Neural progenitor cell (in vitro differentiated cells): ENCODE data around the gene CETP. TPM values are rescaled to one million over a fixed set of nuclear protein-coding genes. Genes with fewer than 3 reads are reported as not detected.

ENCODE experiments used
- DNase-seq: peaks from one replicate; pipeline ENCODE4 v3.0.0-alpha.2; 2016; ENCODE audit warnings: low spot score
- H2AFZ ChIP-seq: fragments of 200-600 bp; sonication (generic); replicated peaks from 2 replicates; pipeline ENCODE4 v1.6.1; 2016; ENCODE audit warnings: antibody characterized with exemption
- H3F3A ChIP-seq: fragments of 200-600 bp; sonication (generic); 2 replicates; pipeline ENCODE4 v1.6.1; 2016; ENCODE audit warnings: antibody characterized with exemption, low read depth
- H3K27ac ChIP-seq: fragments of 200-600 bp; sonication (generic); 2 replicates; pipeline ENCODE4 v1.5.1; 2016; ENCODE audit warnings: mild to moderate bottlenecking
- H3K27me3 ChIP-seq: fragments of 200-600 bp; sonication (generic); 2 replicates; pipeline ENCODE4 v1.6.1; 2016; ENCODE audit warnings: mild to moderate bottlenecking, moderate library complexity
- H3K36me3 ChIP-seq: fragments of 200-600 bp; sonication (generic); 2 replicates; pipeline ENCODE4 v1.5.1; 2016
- H3K4me1 ChIP-seq: fragments of 200-600 bp; sonication (generic); 2 replicates; pipeline ENCODE4 v1.6.1; 2016; ENCODE audit warnings: mixed run types
- H3K4me2 ChIP-seq: fragments of 200-600 bp; sonication (generic); 2 replicates; pipeline ENCODE4 v1.6.1; 2016
- H3K4me3 ChIP-seq: fragments of 200-600 bp; sonication (generic); 2 replicates; pipeline ENCODE4 v1.5.1; 2016
- H3K79me2 ChIP-seq: fragments of 200-600 bp; sonication (generic); 2 replicates; pipeline ENCODE4 v1.6.1; 2016; ENCODE audit warnings: low read depth
- H3K9ac ChIP-seq: fragments of 200-600 bp; sonication (generic); 2 replicates; pipeline ENCODE4 v1.6.1; 2016
- H3K9me3 ChIP-seq: fragments of 200-600 bp; sonication (generic); 2 replicates; pipeline ENCODE4 v1.5.1; 2016; ENCODE audit warnings: low read depth
- H4K20me1 ChIP-seq: fragments of 200-600 bp; sonication (generic); 2 replicates; pipeline ENCODE4 v1.6.1; 2016; ENCODE audit warnings: low read depth
- H3K27ac Mint-ChIP-seq: 3 replicates; pipeline ENCODE4 v1.8.0; 2021; ENCODE audit warnings: mixed read lengths
- H3K27me3 Mint-ChIP-seq: 2 replicates; pipeline ENCODE4 v1.8.0; 2022; ENCODE audit warnings: low read depth, mild to moderate bottlenecking, inconsistent platforms, moderate library complexity, mixed read lengths; ENCODE audit not compliant: insufficient read depth
- H3K36me3 Mint-ChIP-seq: 3 replicates; pipeline ENCODE4 v1.8.0; 2021; ENCODE audit warnings: mixed read lengths
- H3K4me1 Mint-ChIP-seq: 3 replicates; pipeline ENCODE4 v1.8.0; 2021; ENCODE audit warnings: mixed read lengths
- H3K4me3 Mint-ChIP-seq: 3 replicates; pipeline ENCODE4 v1.8.0; 2021; ENCODE audit warnings: mild to moderate bottlenecking, moderate library complexity, mixed read lengths
- H3K9me3 Mint-ChIP-seq: 3 replicates; pipeline ENCODE4 v1.8.0; 2020; ENCODE audit warnings: mixed read lengths
- CTCF ChIP-seq: fragments of 200-600 bp; sonication (generic); IDR thresholded peaks from 2 replicates; pipeline ENCODE4 v1.5.1; 2017; ENCODE audit warnings: antibody characterized with exemption, mild to moderate bottlenecking
- EZH2 ChIP-seq: fragments of 200-600 bp; sonication (generic); IDR thresholded peaks from 2 replicates; pipeline ENCODE4 v1.6.1; 2017; ENCODE audit warnings: antibody characterized with exemption, mild to moderate bottlenecking, moderate library complexity
- EZH2phosphoT487 ChIP-seq: fragments of 200-600 bp; sonication (generic); IDR thresholded peaks from 2 replicates; pipeline ENCODE4 v1.6.1; 2017; ENCODE audit warnings: antibody characterized with exemption
- total RNA-seq: library from RNA; depleted of rRNA; stranded (reverse); fragments of >200 nt; gene quantifications from 2 replicates; pipeline ENCODE4 v1.2.3, GENCODE V29; 2015; ENCODE audit warnings: low replicate concordance

CETP gene
- total RNA-seq, 1 donor from 2014 or later: 0.28 TPM

GRCh38 chr16:56947604-56947995 is 14.2 kb upstream of the CETP start:
- Histone ChIP-seq H3K79me2 (no peaks in the 10 kb centered on the region), H4K20me1 (no peaks in the 10 kb centered on the region), H3K27me3 (no peaks in the 10 kb centered on the region), H3K9ac (no peak overlapping the region), H3K4me2 (no peak overlapping the region), H3K9me3 (no peaks in the 10 kb centered on the region), H3K4me1 (no peaks in the 10 kb centered on the region), H3K4me3 (no peak overlapping the region), H3K36me3 (no peaks in the 10 kb centered on the region), H2AFZ (no peak overlapping the region), H3F3A (no peaks in the 10 kb centered on the region), H3K27ac (no peak overlapping the region)
- peaks cover 6% of the 10 kb centered on the region for H3K36me3 Mint-ChIP-seq
- H3K4me1 Mint-ChIP-seq: peaks cover 6% of the 10 kb centered on the region
- H3K27me3 Mint-ChIP-seq: peaks cover 8% of the 10 kb centered on the region
- H3K9me3 Mint-ChIP-seq: no peaks in the 10 kb centered on the region
- no peak overlapping the region for H3K27ac Mint-ChIP-seq
- TF ChIP-seq EZH2 (no peak), CTCF (no peak), EZH2phosphoT487 (no peak)
- H3K4me3 Mint-ChIP-seq: no peak overlapping the region
- DNase-seq: no peak

GRCh38 chr16:56948234-56948633 is 13.5 kb upstream of the CETP start:
- Mint-ChIP-seq H3K4me3 (no peak overlapping the region), H3K27me3 (peaks cover 10% of the 10 kb centered on the region), H3K36me3 (no peaks in the 10 kb centered on the region), H3K27ac (no peak overlapping the region), H3K9me3 (no peaks in the 10 kb centered on the region), H3K4me1 (peaks cover 6% of the 10 kb centered on the region)
- Histone ChIP-seq H3K4me3 (no peak overlapping the region), H2AFZ (no peak overlapping the region), H3K79me2 (no peaks in the 10 kb centered on the region), H4K20me1 (no peaks in the 10 kb centered on the region), H3K9ac (no peak overlapping the region), H3K4me2 (no peak overlapping the region), H3K27me3 (no peaks in the 10 kb centered on the region), H3K27ac (no peak overlapping the region), H3K4me1 (no peaks in the 10 kb centered on the region), H3K9me3 (no peaks in the 10 kb centered on the region), H3F3A (no peaks in the 10 kb centered on the region), H3K36me3 (no peaks in the 10 kb centered on the region)
- TF ChIP-seq CTCF: no peak
- no peak for TF ChIP-seq EZH2
- no peak for TF ChIP-seq EZH2phosphoT487
- no peak for DNase-seq

GRCh38 chr16:56950051-56950450 is 11.7 kb upstream of the CETP start:
- Mint-ChIP-seq H3K27ac (no peak overlapping the region), H3K4me3 (no peak overlapping the region), H3K36me3 (no peaks in the 10 kb centered on the region), H3K9me3 (no peaks in the 10 kb centered on the region), H3K4me1 (peaks cover 6% of the 10 kb centered on the region), H3K27me3 (peaks cover 10% of the 10 kb centered on the region)
- no peaks in the 10 kb centered on the region for H3K4me1 ChIP-seq
- H3K9ac ChIP-seq: no peak overlapping the region
- TF ChIP-seq EZH2 (no peak), EZH2phosphoT487 (no peak), CTCF (no peak)
- no peaks in the 10 kb centered on the region for H3K27me3 ChIP-seq
- no peak overlapping the region for H3K4me3 ChIP-seq
- no peaks in the 10 kb centered on the region for H3K9me3 ChIP-seq
- no peaks in the 10 kb centered on the region for H3K79me2 ChIP-seq
- DNase-seq: no peak
- no peak overlapping the region for H3K4me2 ChIP-seq
- no peak overlapping the region for H2AFZ ChIP-seq
- H3F3A ChIP-seq: no peaks in the 10 kb centered on the region
- no peak overlapping the region for H3K27ac ChIP-seq
- no peaks in the 10 kb centered on the region for H4K20me1 ChIP-seq
- H3K36me3 ChIP-seq: no peaks in the 10 kb centered on the region
